SK-N-SH treated with all-trans-retinoic acid at 6 μM for 48 hours (cell line): ENCODE results near the gene ACTN4.

Source experiments
- ATAC-seq: fragments of 200-7000 bp; cut with Tn5 transposase; 3 replicates; pipeline ENCODE4 v1.9.1; 2020; ENCODE audit warnings: mild to moderate bottlenecking, moderate library complexity
- ARNTL ChIP-seq: fragments of 450-650 bp; formaldehyde crosslinking; IDR thresholded peaks from 2 replicates; pipeline ENCODE4 v1.5.0; 2020; ENCODE audit warnings: low read depth, mild to moderate bottlenecking, moderate library complexity, borderline replicate concordance
- CREB5 ChIP-seq: fragments of 250-450 bp; sonication (Bioruptor Pico); IDR thresholded peaks from 2 replicates; pipeline ENCODE4 v1.5.1; 2020; ENCODE audit warnings: low read depth, mild to moderate bottlenecking, moderate library complexity
- CSDC2 ChIP-seq: fragments of 250-450 bp; sonication (Bioruptor Pico); IDR thresholded peaks from 2 replicates; pipeline ENCODE4 v1.5.0; 2020; ENCODE audit warnings: mild to moderate bottlenecking, moderate library complexity
- CSRNP3 ChIP-seq: fragments of 250-450 bp; sonication (Bioruptor Pico); IDR thresholded peaks from 2 replicates; pipeline ENCODE4 v1.5.1; 2021; ENCODE audit warnings: mild to moderate bottlenecking, moderate library complexity
- ESRRG ChIP-seq: fragments of 250-450 bp; sonication (Bioruptor Pico); IDR thresholded peaks from 2 replicates; pipeline ENCODE4 v1.6.1; 2021; ENCODE audit warnings: mild to moderate bottlenecking
- GLIS3 ChIP-seq: fragments of 250-450 bp; sonication (Bioruptor Pico); IDR thresholded peaks from 2 replicates; pipeline ENCODE4 v1.5.0; 2020; ENCODE audit warnings: mild to moderate bottlenecking, moderate library complexity
- ISL1 ChIP-seq: fragments of 250-450 bp; sonication (Bioruptor Pico); IDR thresholded peaks from 2 replicates; pipeline ENCODE4 v2.1.2; 2022; ENCODE audit warnings: mild to moderate bottlenecking, moderate library complexity
- OSR1 ChIP-seq: fragments of 250-450 bp; sonication (Bioruptor Pico); IDR thresholded peaks from 2 replicates; pipeline ENCODE4 v1.8.0; 2022; ENCODE audit warnings: moderate library complexity, mild to moderate bottlenecking, inconsistent platforms
- PATZ1 ChIP-seq: fragments of 250-450 bp; sonication (Bioruptor Pico); IDR thresholded peaks from 2 replicates; pipeline ENCODE4 v1.8.0; 2020; ENCODE audit warnings: mild to moderate bottlenecking, moderate library complexity, borderline replicate concordance
- POU6F1 ChIP-seq: fragments of 250-450 bp; sonication (Bioruptor Pico); IDR thresholded peaks from 2 replicates; pipeline ENCODE4 v1.8.0; 2021; ENCODE audit warnings: low read depth, mild to moderate bottlenecking, moderate library complexity, borderline replicate concordance
- PPARA ChIP-seq: fragments of 250-450 bp; sonication (Bioruptor Pico); IDR thresholded peaks from 2 replicates; pipeline ENCODE4 v1.5.0; 2020; ENCODE audit warnings: mild to moderate bottlenecking, borderline replicate concordance
- RARB ChIP-seq: fragments of 250-450 bp; sonication (Bioruptor Pico); IDR thresholded peaks from 2 replicates; pipeline ENCODE4 v1.8.0; 2021; ENCODE audit warnings: mild to moderate bottlenecking, moderate library complexity
- SNAI2 ChIP-seq: fragments of 250-450 bp; sonication (Bioruptor Pico); IDR thresholded peaks from 2 replicates; pipeline ENCODE4 v1.5.0; 2020; ENCODE audit warnings: mild to moderate bottlenecking, moderate library complexity
- TCF4 ChIP-seq: fragments of 250-450 bp; sonication (Bioruptor Pico); IDR thresholded peaks from 2 replicates; pipeline ENCODE4 v1.8.0; 2021; ENCODE audit warnings: mild to moderate bottlenecking, moderate library complexity, borderline replicate concordance
- TOX ChIP-seq: fragments of 250-450 bp; sonication (Bioruptor Pico); IDR thresholded peaks from 2 replicates; pipeline ENCODE4 v1.8.0; 2021; ENCODE audit warnings: mild to moderate bottlenecking, moderate library complexity, borderline replicate concordance
- ZC3H10 ChIP-seq: fragments of 250-450 bp; sonication (Bioruptor Pico); IDR thresholded peaks from 2 replicates; pipeline ENCODE4 v1.5.1; 2021; ENCODE audit warnings: mild to moderate bottlenecking, moderate library complexity
- ZFP3 ChIP-seq: fragments of 250-450 bp; sonication (Bioruptor Pico); IDR thresholded peaks from 2 replicates; pipeline ENCODE4 v1.5.0; 2020; ENCODE audit warnings: mild to moderate bottlenecking, moderate library complexity
- ZNF565 ChIP-seq: fragments of 450-650 bp; formaldehyde crosslinking; conservative IDR thresholded peaks from 2 replicates; pipeline ENCODE4 v1.5.0; 2020; ENCODE audit warnings: low read depth, mild to moderate bottlenecking, moderate library complexity
- ZNF70 ChIP-seq: fragments of 450-650 bp; formaldehyde crosslinking; IDR thresholded peaks from 2 replicates; pipeline ENCODE4 v1.5.0; 2020; ENCODE audit warnings: mild to moderate bottlenecking, moderate library complexity
- ZNF8 ChIP-seq: fragments of 450-650 bp; formaldehyde crosslinking; IDR thresholded peaks from 2 replicates; pipeline ENCODE4 v1.5.0; 2020; ENCODE audit warnings: mild to moderate bottlenecking, moderate library complexity

Gene ACTN4

GRCh38 chr19:38739440-38740256 is 92.2 kb downstream of the ACTN4 start:
- no peak for TF ChIP-seq PATZ1
- no peak for TF ChIP-seq GLIS3 (CRISPR knock-in tag)
- no peak for TF ChIP-seq ZC3H10 (CRISPR knock-in tag)
- no peak for TF ChIP-seq ZNF565 (CRISPR knock-in tag)
- no peak for TF ChIP-seq ISL1 (CRISPR knock-in tag)
- TF ChIP-seq ZFP3 (CRISPR knock-in tag), result no peak
- TF ChIP-seq TOX, result no peak
- TF ChIP-seq OSR1 (CRISPR knock-in tag), result no peak
- ATAC-seq, result no peak

- TF ChIP-seq ZFP3 (CRISPR knock-in tag) (no peak), ZNF70 (no peak), CSRNP3 (CRISPR knock-in tag) (no peak), RARB (no peak), ZNF8 (CRISPR knock-in tag) (no peak), TOX (no peak), POU6F1 (no peak), PATZ1 (no peak), CREB5 (CRISPR knock-in tag) (no peak), ZC3H10 (CRISPR knock-in tag) (no peak), SNAI2 (CRISPR knock-in tag) (no peak), OSR1 (CRISPR knock-in tag) (no peak), PPARA (CRISPR knock-in tag) (no peak), ESRRG (CRISPR knock-in tag) (no peak)
- ATAC-seq, result no peak
Observed at GRCh38 chr19:38740257-38740592, 92.8 kb downstream of the ACTN4 start.

- no peak for ATAC-seq
- TF ChIP-seq ZFP3 (CRISPR knock-in tag), result no peak
- TF ChIP-seq PPARA (CRISPR knock-in tag), result no peak
- TF ChIP-seq OSR1 (CRISPR knock-in tag), result no peak
- TF ChIP-seq PATZ1, result no peak
- TF ChIP-seq POU6F1, result no peak
- TF ChIP-seq RARB, result no peak
- TF ChIP-seq TCF4 (CRISPR knock-in tag), result no peak
- no peak for TF ChIP-seq ARNTL (CRISPR knock-in tag)
- no peak for TF ChIP-seq ZNF565 (CRISPR knock-in tag)
- TF ChIP-seq CSDC2, result no peak
Observed at GRCh38 chr19:38740932-38741331, 93.5 kb downstream of the ACTN4 start.
